ENCODE results near the gene HOXD12. TPM values are rescaled to one million over a fixed set of nuclear protein-coding genes. Genes with fewer than 3 reads are reported as not detected.

The HOXD12 gene
- total RNA-seq, 1 experiment from 2014 or later: 0.27 TPM

- POLR2A ChIA-PET: no interaction called here
- no peaks in the 10 kb centered on the region for H3K27me3 ChIP-seq (ENCODE audit: insufficient read depth, low read length)
- H2AFZ ChIP-seq (ENCODE audit: low read depth, low read length, poor library complexity, severe bottlenecking): no peak within 1 kb of the TSS
- no peaks in the 10 kb centered on the region for H3K4me1 ChIP-seq (ENCODE audit: control insufficient read depth in 1 of 2, insufficient read depth in 2 of 2, low read length in 2 of 2)
- H3K4me2 ChIP-seq (ENCODE audit: low read length): no peak within 1 kb of the TSS
- no peaks in the 10 kb centered on the region; a peak in 1 of 4 replicates for H3K9me3 ChIP-seq (ENCODE audit: control insufficient read depth in 1 of 2, insufficient read depth in 1 of 2, low read depth in 1 of 2, low read length in 2 of 2)
- no peak within 1 kb of the TSS for H3K27ac ChIP-seq (ENCODE audit: low read depth, low read length)
- H4K20me1 ChIP-seq (ENCODE audit: insufficient read depth): no peaks in the 10 kb centered on the region
- H3K9me2 ChIP-seq (ENCODE audit: insufficient read depth): no peaks in the 10 kb centered on the region
- ATAC-seq: no peak
- no peaks in the 10 kb centered on the region for H3K79me2 ChIP-seq (ENCODE audit: insufficient read depth, low read length)
- intact Hi-C loops (cut with micrococcal nuclease): loop anchor here (5.0 kb wide), 1 partner anchor 1387 kb away; no protein-coding TSS in a partner anchor
- BruUV-seq (replicated peaks): no TSS peak
- RAD21 ChIA-PET (ENCODE audit: low non-redundant PET in 1 of 2, low total read pairs in 2 of 2, uncharacterized antibody in 2 of 2, unreplicated experiment in 2 of 2): no interaction called here
- no peak for DNase-seq (ENCODE audit: low read depth, low spot score)
- H3K36me3 ChIP-seq (ENCODE audit: control insufficient read depth in 1 of 2, insufficient read depth in 2 of 2, low read length in 2 of 2): no peaks in the 10 kb centered on the region
- H3K9ac ChIP-seq (ENCODE audit: low read length): no peak within 1 kb of the TSS
- CTCF ChIA-PET: no interaction called here
- TF ChIP-seq CEBPB (IDR thresholded peaks at IDR 0.05; ENCODE audit: low read depth) (no peak), ELF1 (IDR thresholded peaks at IDR 0.05; ENCODE audit: borderline replicate concordance, low read depth) (no peak), REST (IDR thresholded peaks at IDR 0.05; ENCODE audit: low read depth) (no peak), YY1 (IDR thresholded peaks at IDR 0.05; ENCODE audit: extremely low read depth, insufficient replicate concordance, low read depth, low read length) (no peak), RAD21 (IDR thresholded peaks at IDR 0.05; ENCODE audit: low read depth) (no peak), SIN3A (IDR thresholded peaks at IDR 0.05; ENCODE audit: low read depth) (no peak), ZFX (IDR thresholded peaks at IDR 0.05) (no peak)
- H3K4me3 ChIP-seq (replicated peaks in 1 of 2; ENCODE audit: low read depth in 1 of 2, low read length in 2 of 2): no peak within 1 kb of the TSS
Measured at GRCh38 chr2:176083796-176084261, 15.8 kb upstream of the HOXD12 start, which contains the start of gene EVX2. Gene EVX2, minus strand, starts transcription at chr2:176083962. Its CDS starts 186 bp downstream, at chr2:176083776.

Measured in HCT116 (cell line).